GM21528 (cell line): ENCODE results near the gene FCGR3A.
"Not testable (repeated sequence)": the region's sequence is repeated elsewhere in the genome, so short reads cannot be mapped to it uniquely, and the experiment has no call there.

Experiments used
- ATAC-seq: cut with Tn5 transposase; IDR thresholded peaks from one replicate; pipeline ENCODE4 v1.9.1; 2021; ENCODE audit warnings: mild to moderate bottlenecking, moderate library complexity; ENCODE audit not compliant: unreplicated experiment, low FRiP score

The FCGR3A gene

GRCh38 chr1:161549652-161550051 lies at the start of gene FCGR3A:
Gene FCGR3A (minus strand): TSS chr1:161549818. CDS start chr1:161549736, 82 bp downstream.
- ATAC-seq: no peak

DNA sequence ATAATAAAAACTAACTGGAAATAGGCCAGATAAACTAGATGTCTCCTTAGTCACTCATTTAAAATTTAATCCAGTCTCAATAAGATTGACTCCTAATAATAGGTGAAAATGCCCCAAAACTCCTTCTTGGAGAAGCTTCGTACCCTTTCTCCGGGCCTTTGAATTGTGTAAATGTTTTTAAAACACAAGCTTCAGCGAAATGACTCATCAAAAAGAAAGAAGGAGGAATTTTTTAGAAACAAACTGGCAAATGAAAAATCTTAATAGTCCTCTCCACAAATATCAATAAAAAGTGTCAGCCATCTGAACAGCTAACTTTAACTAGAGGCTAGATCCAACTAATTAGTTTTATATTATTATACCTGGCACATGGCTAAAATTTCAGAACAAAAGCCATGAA lies 47.5 kb upstream of the FCGR3A start:
- ATAC-seq: not testable (repeated sequence)

- ATAC-seq: not testable (repeated sequence)
These were observed 46.0 kb upstream of the FCGR3A start for GRCh38 chr1:161595583-161595982.

- not testable (repeated sequence) for ATAC-seq
These were observed 45.6 kb upstream of the FCGR3A start for GRCh38 chr1:161595173-161595572.

DNA sequence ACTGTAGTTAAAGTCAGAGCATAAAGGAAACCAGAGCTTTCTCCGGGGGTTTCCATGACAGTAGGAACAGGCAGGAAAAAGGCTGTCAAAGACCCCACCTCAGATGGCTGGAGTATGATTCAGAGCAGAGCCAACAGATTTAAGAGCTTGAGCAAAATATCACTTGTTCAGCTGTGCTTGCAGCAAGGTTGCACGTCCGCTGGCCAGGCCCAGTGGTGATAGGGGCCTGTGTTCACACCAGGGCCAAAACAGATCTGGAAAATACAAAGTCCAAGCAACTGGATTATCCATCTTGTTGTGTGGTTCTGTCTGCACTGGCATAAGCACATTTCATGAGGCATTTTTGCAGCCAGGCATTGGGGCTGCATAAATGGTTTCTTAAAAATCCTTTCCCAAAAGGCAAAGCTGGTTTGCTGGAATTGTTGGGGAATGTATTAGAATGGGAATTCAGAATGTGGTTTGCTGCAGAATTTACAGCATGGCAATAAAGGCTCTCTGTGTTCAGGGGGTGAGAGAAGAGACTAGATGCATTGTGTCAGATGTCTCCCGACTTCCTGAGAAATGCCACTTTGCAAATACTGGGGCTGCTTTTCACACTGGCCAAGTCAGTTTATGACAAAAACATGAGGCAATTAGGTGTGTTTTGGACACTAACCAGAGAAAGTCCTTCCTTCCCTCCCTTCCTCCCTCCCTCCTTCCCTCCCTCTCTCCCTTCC lies 44.8 kb upstream of the FCGR3A start:
- ATAC-seq: not testable (repeated sequence)

DNA sequence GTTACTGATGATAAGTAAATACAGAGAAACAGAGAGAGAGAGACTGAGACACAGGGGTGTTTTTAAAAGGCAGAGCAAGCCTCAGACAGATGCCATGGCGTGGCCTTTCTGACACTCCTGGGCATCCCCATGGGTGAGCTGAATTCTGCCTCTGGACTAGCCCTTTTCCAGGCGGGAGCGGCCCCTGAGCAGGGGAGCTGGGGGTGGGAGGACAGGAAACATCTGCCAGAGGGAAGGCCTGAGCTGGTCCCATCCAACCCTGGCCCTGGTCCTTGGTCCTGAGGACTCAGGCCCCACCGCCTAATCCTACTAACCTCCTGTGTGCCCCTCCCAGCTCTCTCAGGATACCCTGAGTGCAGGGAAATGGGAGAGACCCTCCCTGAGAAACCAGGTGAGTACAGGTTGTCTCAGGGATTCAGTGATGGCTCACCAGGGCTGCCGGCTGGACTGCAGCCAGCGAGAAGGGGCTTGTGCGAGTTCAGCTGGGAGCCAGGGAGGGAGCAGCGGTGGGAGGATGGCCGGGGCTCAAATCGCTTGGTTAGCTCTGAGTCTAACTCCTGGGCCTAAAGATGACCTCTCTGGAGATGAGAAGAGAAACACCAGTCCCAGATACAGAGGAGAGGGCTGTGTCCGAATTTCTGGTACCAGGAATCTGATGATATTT lies 43.6 kb upstream of the FCGR3A start:
- not testable (repeated sequence) for ATAC-seq

GRCh38 chr1:161592586-161592985 lies 43.0 kb upstream of the FCGR3A start:
- not testable (repeated sequence) for ATAC-seq

DNA sequence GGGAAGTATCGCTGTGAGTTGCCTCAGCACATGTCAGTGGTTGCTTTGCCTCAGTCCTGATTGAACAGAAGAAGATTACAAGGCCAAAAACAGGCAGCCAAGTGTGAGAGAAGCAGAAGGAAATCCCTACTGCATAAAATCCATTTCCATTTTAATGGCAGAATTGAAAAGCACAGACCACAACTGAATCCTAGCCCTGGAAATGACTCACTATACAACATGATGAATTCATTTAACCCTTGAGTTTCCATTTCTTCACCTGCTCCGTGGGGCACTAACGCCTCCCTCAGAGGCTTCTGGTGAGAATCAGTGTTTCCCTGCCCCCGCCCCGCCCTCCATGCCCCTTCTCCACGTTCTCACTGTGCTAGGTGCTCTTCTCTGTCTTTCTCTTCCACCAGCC lies 40.3 kb upstream of the FCGR3A start:
- not testable (repeated sequence) for ATAC-seq

- ATAC-seq: not testable (repeated sequence)
These were observed 39.7 kb upstream of the FCGR3A start for GRCh38 chr1:161589365-161589764.

DNA sequence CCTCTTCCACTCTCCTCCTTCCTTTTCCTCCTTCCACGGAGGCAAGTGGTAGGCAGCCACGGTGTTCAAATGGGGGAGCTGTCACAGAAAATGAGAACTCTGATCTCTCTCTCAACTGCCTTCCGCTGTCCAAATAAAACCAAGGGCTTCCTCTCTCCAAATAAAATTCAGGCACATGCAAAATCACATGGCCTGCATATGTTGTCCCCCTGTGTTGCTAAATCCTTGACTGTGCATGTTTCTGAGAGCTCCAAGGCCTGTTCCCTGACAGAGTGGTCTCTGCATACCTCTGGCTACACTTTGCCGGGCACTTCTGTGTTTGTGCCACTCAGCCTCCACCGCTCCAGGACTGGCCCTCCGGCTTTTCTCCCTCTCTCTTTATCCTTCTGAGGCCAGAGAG lies 39.0 kb upstream of the FCGR3A start:
- ATAC-seq: not testable (repeated sequence)

DNA sequence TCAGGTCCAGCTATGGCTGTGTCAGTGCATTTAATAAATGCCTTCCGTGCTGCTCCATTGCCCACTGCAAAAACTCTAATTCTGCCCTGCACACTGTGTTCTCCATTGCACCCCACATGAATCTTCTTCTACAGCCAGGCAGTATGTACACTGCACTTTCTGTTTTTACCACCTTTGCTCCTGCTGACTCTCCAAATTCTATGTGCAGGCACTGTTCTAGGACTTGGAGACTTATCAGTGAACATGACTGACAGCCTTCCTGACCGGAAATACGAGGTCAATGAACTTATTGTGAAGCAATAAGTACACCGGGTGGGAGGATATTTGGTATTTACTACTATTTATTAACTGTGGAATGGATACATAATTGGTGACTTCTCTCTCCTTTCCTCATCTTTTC lies 33.3 kb upstream of the FCGR3A start:
- not testable (repeated sequence) for ATAC-seq

- ATAC-seq: peak; percentile 62
These were observed 31.4 kb upstream of the FCGR3A start for GRCh38 chr1:161580879-161581537.

- not testable (repeated sequence) for ATAC-seq
These were observed 30.4 kb upstream of the FCGR3A start for GRCh38 chr1:161579856-161580507.

GRCh38 chr1:161576676-161577075 lies 27.1 kb upstream of the FCGR3A start:
- not testable (repeated sequence) for ATAC-seq

DNA sequence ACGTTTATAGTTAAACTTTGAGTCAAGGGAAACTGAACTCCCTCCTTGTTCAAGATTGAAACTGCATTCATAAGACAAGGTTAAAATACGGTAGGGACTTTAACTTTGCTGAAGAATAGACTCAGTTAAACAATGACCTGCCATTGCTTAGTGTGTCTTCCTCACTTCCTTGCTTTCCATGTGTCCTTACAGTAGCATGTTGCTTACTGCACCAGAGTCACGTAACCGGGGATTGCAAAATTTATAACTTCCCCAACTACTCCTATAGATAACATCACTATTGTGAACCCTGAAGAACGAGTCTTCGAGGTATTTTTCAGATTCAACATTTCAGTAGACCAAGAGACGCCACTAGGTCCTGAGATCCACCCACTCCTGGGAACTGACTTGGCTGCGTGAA lies 22.1 kb upstream of the FCGR3A start:
- not testable (repeated sequence) for ATAC-seq

GRCh38 chr1:161566602-161566960 lies 17.0 kb upstream of the FCGR3A start:
- ATAC-seq: not testable (repeated sequence)

- ATAC-seq: not testable (repeated sequence)
These were observed 13.9 kb upstream of the FCGR3A start for GRCh38 chr1:161563522-161563921.

DNA sequence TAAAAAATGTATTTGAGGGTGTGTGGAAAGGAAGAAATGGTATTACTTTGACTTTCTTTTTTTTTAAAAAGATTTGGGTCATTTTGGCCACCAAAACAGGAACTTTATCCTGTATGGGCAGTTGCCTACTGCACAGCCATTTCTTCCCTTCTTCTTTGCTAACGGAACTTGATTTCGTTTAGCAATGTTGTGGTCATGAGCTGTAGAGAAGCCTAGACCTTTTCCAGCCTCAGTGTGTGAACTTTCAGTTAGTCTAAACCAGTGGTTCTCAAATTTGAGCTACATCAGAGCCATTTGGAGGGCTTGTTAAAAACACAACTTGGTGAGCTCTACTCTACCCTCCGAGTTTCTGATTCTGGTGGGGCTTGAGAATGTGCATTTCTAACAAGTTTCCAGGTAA lies 12.8 kb upstream of the FCGR3A start:
- ATAC-seq: not testable (repeated sequence)

DNA sequence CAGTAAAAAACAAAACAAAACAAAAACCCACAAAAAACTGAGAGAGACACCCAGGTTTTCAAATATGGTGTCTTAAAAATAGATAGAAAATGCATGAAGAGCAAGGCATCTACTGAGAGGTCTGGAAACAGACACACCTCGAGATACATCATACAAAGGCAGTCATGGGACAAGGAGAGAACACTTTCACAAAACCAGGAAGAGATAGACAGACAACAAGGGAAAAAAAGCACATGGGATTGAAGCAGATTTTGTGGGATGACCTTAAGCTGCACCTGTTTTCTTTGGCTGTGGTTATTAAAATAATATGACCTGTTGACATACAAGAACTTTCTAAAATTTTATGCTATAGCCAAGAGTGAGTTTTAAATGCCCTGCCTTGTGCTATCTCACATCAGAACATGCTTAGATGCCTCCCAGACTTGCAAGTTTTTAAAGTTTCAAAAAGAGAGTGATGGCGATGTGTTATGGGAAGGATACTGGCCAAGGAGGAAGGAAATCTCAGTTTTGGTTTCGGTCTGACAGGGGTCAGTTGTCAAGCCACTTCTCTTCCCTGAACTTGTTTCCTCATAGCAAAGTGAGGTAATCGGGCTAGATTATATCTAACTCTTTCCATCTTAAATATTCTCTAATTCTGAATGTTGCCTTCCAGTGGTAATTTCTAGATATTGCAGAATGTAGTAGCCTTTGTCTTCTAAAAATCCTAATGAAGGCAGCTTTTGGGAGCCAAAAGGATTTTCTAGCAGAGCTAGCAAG lies 11.5 kb upstream of the FCGR3A start:
- not testable (repeated sequence) for ATAC-seq
